ENCODE results near the gene IFT80.

GRCh38 chr3:160260587-160261270, 138.3 kb downstream of the IFT80 start:
- no peak for TF ChIP-seq CTCF (IDR thresholded peaks at IDR 0.05)
- TF ChIP-seq POLR2A (IDR thresholded peaks at IDR 0.05) = no peak

All from adrenal gland (tissue), 5 donors.